Suprapubic skin (tissue), 4 donors: Measurements from ENCODE around the gene FAM163B.

ENCODE experiments used
- EP300 ChIP-seq: sonication (generic); formaldehyde crosslinking; IDR thresholded peaks from one replicate; pipeline ENCODE4 v1.6.1; 2017; ENCODE audit warnings: antibody characterized with exemption
- POLR2A ChIP-seq, 2 donors: fragments of 450-650 bp; IDR thresholded peaks; one replicate each; pipeline ENCODE4 v1.6.1; 2017; ENCODE audit warnings: antibody characterized with exemption in 2 of 2, mild to moderate bottlenecking in 2 of 2, moderate library complexity in 2 of 2
- POLR2AphosphoS5 ChIP-seq, 3 donors: sonication (generic); formaldehyde crosslinking; IDR thresholded peaks; one replicate each; pipeline ENCODE4 v1.6.1; 2017; ENCODE audit warnings: antibody characterized with exemption in 3 of 3
- TF ChIP-seq, protein P1 (sequence below), 2 donors: fragments of 200-600 bp in 1 of 2; fragments of 450-650 bp in 1 of 2; sonication (generic) in 1 of 2; IDR thresholded peaks; one replicate each; pipeline ENCODE4 v1.5.1; 2016 to 2019; ENCODE audit warnings: antibody characterized with exemption in 2 of 2, mild to moderate bottlenecking in 1 of 2, moderate library complexity in 1 of 2

DNA sequence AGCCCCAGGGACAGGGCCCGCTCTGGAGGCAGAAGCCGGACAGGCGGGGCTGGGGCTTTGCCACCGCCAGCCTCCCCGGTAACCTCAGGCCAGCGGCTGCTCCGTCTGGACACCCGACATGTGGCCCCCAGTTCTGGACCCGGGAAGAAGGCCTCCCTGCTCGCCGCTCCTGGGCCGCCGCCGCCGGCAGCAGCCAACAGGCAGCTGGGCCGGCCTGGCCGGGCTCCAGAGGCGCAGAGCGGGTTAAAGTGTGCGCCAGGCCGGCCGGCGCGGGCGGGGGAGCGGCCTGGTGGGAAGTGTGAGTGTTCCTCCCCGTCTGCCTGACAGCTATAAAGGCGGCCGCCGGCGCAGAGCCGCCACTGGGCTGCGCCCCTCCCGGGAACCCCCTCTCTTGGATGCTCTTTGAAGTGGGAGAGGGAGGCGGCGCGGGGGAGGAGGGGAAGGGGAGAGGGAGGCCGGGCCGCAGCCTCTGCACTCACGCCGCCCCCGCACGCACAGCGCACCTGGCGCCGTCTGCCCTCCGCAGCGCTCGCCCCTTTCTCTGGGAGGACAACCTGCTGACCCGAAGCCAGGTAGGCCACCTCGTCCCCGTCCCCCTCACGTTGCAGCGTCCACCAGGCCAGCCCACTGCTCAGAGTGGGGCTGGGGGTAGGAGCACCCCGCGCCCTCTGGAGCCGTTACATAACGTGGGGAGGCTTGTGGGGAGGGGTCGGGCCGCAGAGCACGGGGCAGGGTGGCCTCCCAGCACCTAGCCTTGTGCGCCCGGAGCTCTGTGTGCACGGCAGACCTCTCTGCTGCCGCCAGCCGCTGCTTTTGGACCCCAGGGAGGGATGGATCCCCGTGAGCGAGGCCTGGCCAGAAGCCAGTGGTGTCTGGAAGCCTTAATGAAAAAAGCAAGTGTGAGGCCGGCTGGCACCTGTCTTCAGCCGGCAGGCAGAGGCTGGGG, 74.6 kb downstream of the FAM163B start, which contains the start of gene ADAMTSL2:
- TF ChIP-seq, protein P1, sequence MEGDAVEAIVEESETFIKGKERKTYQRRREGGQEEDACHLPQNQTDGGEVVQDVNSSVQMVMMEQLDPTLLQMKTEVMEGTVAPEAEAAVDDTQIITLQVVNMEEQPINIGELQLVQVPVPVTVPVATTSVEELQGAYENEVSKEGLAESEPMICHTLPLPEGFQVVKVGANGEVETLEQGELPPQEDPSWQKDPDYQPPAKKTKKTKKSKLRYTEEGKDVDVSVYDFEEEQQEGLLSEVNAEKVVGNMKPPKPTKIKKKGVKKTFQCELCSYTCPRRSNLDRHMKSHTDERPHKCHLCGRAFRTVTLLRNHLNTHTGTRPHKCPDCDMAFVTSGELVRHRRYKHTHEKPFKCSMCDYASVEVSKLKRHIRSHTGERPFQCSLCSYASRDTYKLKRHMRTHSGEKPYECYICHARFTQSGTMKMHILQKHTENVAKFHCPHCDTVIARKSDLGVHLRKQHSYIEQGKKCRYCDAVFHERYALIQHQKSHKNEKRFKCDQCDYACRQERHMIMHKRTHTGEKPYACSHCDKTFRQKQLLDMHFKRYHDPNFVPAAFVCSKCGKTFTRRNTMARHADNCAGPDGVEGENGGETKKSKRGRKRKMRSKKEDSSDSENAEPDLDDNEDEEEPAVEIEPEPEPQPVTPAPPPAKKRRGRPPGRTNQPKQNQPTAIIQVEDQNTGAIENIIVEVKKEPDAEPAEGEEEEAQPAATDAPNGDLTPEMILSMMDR (IDR thresholded peaks at IDR 0.05), result no peak
- TF ChIP-seq POLR2AphosphoS5 (IDR thresholded peaks at IDR 0.05) (no peak), EP300 (no peak), POLR2A (IDR thresholded peaks at IDR 0.05) (no peak)
